Liver (tissue), 9 donors: ENCODE results near the gene SYS1. TPM values are rescaled to one million over a fixed set of nuclear protein-coding genes. Genes with fewer than 3 reads are reported as not detected.

Experiments
- DNase-seq: peaks from one replicate; pipeline ENCODE4 v3.0.0-alpha.2; 2017; ENCODE audit warnings: low spot score
- H3K27ac ChIP-seq, 2 donors: one replicate each; pipeline ENCODE4 v1.7.0; 2013; ENCODE audit warnings: inconsistent platforms in 2 of 2, low read length in 2 of 2, control low read depth in 1 of 2, low read depth in 1 of 2, mild to moderate bottlenecking in 1 of 2
- H3K27me3 ChIP-seq, 4 donors: one replicate each; pipeline versions ENCODE4 v1.6.1 to v1.7.0; 2013; ENCODE audit warnings: low read length in 3 of 4, inconsistent platforms in 1 of 4, mild to moderate bottlenecking in 1 of 4, moderate library complexity in 1 of 4; ENCODE audit not compliant: control insufficient read depth in 4 of 4, insufficient read depth in 4 of 4
- H3K36me3 ChIP-seq, 4 donors: one replicate each; pipeline versions ENCODE4 v1.6.1 to v1.7.0; 2013; ENCODE audit warnings: low read length in 3 of 4, mild to moderate bottlenecking in 3 of 4, low read depth in 1 of 4, moderate library complexity in 1 of 4; ENCODE audit not compliant: control insufficient read depth in 4 of 4, insufficient read depth in 3 of 4
- H3K4me1 ChIP-seq, 4 donors: one replicate each; pipeline versions ENCODE4 v1.6.1 to v1.7.0; 2013; ENCODE audit warnings: low read length in 3 of 4, mild to moderate bottlenecking in 3 of 4, moderate library complexity in 1 of 4; ENCODE audit not compliant: control insufficient read depth in 4 of 4, insufficient read depth in 4 of 4
- H3K4me3 ChIP-seq, 3 donors: one replicate each; pipeline versions ENCODE4 v1.6.1 to v1.7.0; 2013; ENCODE audit warnings: low read length in 3 of 3, control low read depth in 1 of 3, low read depth in 1 of 3, mild to moderate bottlenecking in 1 of 3
- H3K9ac ChIP-seq, 2 donors: one replicate each; pipeline ENCODE4 v1.7.0; 2013; ENCODE audit warnings: low read length in 2 of 2, mild to moderate bottlenecking in 2 of 2, moderate library complexity in 2 of 2, control low read depth in 1 of 2, low read depth in 1 of 2
- H3K9me3 ChIP-seq, 4 donors: one replicate each; pipeline versions ENCODE4 v1.6.1 to v1.7.0; 2013; ENCODE audit warnings: low read length in 3 of 4; ENCODE audit not compliant: control insufficient read depth in 4 of 4
- ATF3 ChIP-seq: IDR thresholded peaks from 2 replicates; pipeline ENCODE4 v1.6.1; 2016; ENCODE audit warnings: antibody characterized with exemption
- CTCF ChIP-seq: fragments of 150-350 bp; IDR thresholded peaks from 2 replicates; pipeline ENCODE4 v1.5.1; 2017; ENCODE audit warnings: improper control_type of control experiment, low read depth, low read length; ENCODE audit not compliant: missing input control
- EGR1 ChIP-seq, 2 donors: IDR thresholded peaks; 2 replicates each; pipeline ENCODE4 v1.6.1; 2016 to 2018; ENCODE audit warnings: antibody characterized with exemption in 2 of 2, low read depth in 2 of 2
- FOXA1 ChIP-seq: IDR thresholded peaks from 2 replicates; pipeline ENCODE4 v1.6.1; 2016; ENCODE audit warnings: antibody characterized with exemption
- FOXA2 ChIP-seq: IDR thresholded peaks from 2 replicates; pipeline ENCODE4 v1.6.1; 2016; ENCODE audit warnings: antibody characterized with exemption
- GABPA ChIP-seq, 2 donors: IDR thresholded peaks in 1 of 2; conservative IDR thresholded peaks in 1 of 2; 2 replicates each; pipeline ENCODE4 v1.6.1; 2016; ENCODE audit warnings: antibody characterized with exemption in 2 of 2, mild to moderate bottlenecking in 1 of 2, moderate library complexity in 1 of 2
- HNF4A ChIP-seq, 2 donors: conservative IDR thresholded peaks; 2 replicates each; pipeline ENCODE4 v1.6.1; 2016; ENCODE audit warnings: antibody characterized with exemption in 2 of 2, mild to moderate bottlenecking in 2 of 2
- JUND ChIP-seq, 2 donors: IDR thresholded peaks; 2 replicates each; pipeline ENCODE4 v1.6.1; 2016; ENCODE audit warnings: antibody characterized with exemption in 2 of 2
- MAX ChIP-seq: IDR thresholded peaks from 2 replicates; pipeline ENCODE4 v1.6.1; 2016; ENCODE audit warnings: antibody characterized with exemption
- NR2F2 ChIP-seq: IDR thresholded peaks from 2 replicates; pipeline ENCODE4 v1.6.1; 2016; ENCODE audit warnings: antibody characterized with exemption
- RAD21 ChIP-seq, 2 donors: IDR thresholded peaks; 2 replicates each; pipeline ENCODE4 v1.6.1; 2016; ENCODE audit warnings: antibody characterized with exemption in 2 of 2, mild to moderate bottlenecking in 2 of 2
- REST ChIP-seq: IDR thresholded peaks from 2 replicates; pipeline ENCODE4 v1.6.1; 2016; ENCODE audit warnings: antibody characterized with exemption, mild to moderate bottlenecking
- RXRA ChIP-seq, 2 donors: IDR thresholded peaks; 2 replicates each; pipeline ENCODE4 v1.6.1; 2017 to 2018; ENCODE audit warnings: antibody characterized with exemption in 2 of 2, mild to moderate bottlenecking in 1 of 2
- SP1 ChIP-seq: IDR thresholded peaks from 2 replicates; pipeline ENCODE4 v1.6.1; 2018; ENCODE audit warnings: antibody characterized with exemption, mild to moderate bottlenecking
- TAF1 ChIP-seq: conservative IDR thresholded peaks from 2 replicates; pipeline ENCODE4 v1.6.1; 2016; ENCODE audit warnings: antibody characterized with exemption, mild to moderate bottlenecking
- YY1 ChIP-seq: IDR thresholded peaks from 2 replicates; pipeline ENCODE4 v1.6.1; 2016; ENCODE audit warnings: antibody characterized with exemption, mild to moderate bottlenecking
- ZBTB33 ChIP-seq: IDR thresholded peaks from 2 replicates; pipeline ENCODE4 v1.6.1; 2016; ENCODE audit warnings: antibody characterized with exemption
- WGBS: extraction: QIAGEN DNeasy Blood & Tissue Kit; methylation state at CpG from one replicate; pipeline ENCODE4 v1.1.7; 2013; 5-methylcytosine and 5-hydroxymethylcytosine counted together
- polyA plus RNA-seq, 2 donors: library from polyadenylated mRNA; stranded (reverse) in 1 of 2; unstranded in 1 of 2; fragments of 200-250 nt in 1 of 2; fragments of >200 nt in 1 of 2; fragmentation: Nextera tagmentation in 1 of 2; extraction: Ambion mirVana in 1 of 2; gene quantifications; one replicate each; pipeline versions ENCODE4 v1.2.1 to v1.2.3, GENCODE V29; 2013 to 2015
- total RNA-seq, 2 donors: library from RNA; depleted of rRNA; stranded (reverse); fragments of >200 nt; gene quantifications; one replicate each; pipeline ENCODE4 v1.2.3, GENCODE V29; 2014
- donor health status: healthy.
- donor health status: healthy.
- donor health status: healthy.
- donor health status: healthy.
- donor health status: healthy.

Gene SYS1
- total and polyA plus RNA-seq, 4 donors: 15.0 to 37.8 (median 28.1) TPM

- Histone ChIP-seq H3K9ac (no peak overlapping the region), H3K4me1 (peaks cover 5 to 10% (median 8%) of the 10 kb centered on the region in 4 donors), H3K27me3 (no peaks in the 10 kb centered on the region), H3K9me3 (no peaks in the 10 kb centered on the region), H3K36me3 (no peaks in the 10 kb centered on the region), H3K27ac (no peak overlapping the region), H3K4me3 (no peak overlapping the region)
- WGBS: 94% methylated on average over 3 of the region's 3 CpGs
- no peak for TF ChIP-seq REST
- TF ChIP-seq GABPA (IDR thresholded peaks at IDR 0.05 in 1 of 2, conservative IDR thresholded peaks at IDR 0.05 in 1 of 2): no peak
- TF ChIP-seq EGR1 (IDR thresholded peaks at IDR 0.05; ENCODE audit: low read depth in 2 of 2): no peak
- no peak for DNase-seq
Observed at GRCh38 chr20:45352729-45353128, 10.2 kb upstream of the SYS1 start.

GRCh38 chr20:45353746-45354145 is 9.2 kb upstream of the SYS1 start:
- no peak for DNase-seq
- Histone ChIP-seq H3K9me3 (no peaks in the 10 kb centered on the region), H3K4me1 (peaks cover 5 to 20% (median 13%) of the 10 kb centered on the region in 4 donors), H3K9ac (no peak overlapping the region), H3K27me3 (no peaks in the 10 kb centered on the region), H3K36me3 (no peaks in the 10 kb centered on the region), H3K4me3 (no peak overlapping the region), H3K27ac (no peak overlapping the region)
- 97% methylated on average over 1 of the region's 1 CpG for WGBS
- no peak for TF ChIP-seq FOXA2
- TF ChIP-seq HNF4A (conservative IDR thresholded peaks at IDR 0.05): no peak
- TF ChIP-seq YY1: no peak
- TF ChIP-seq ATF3: no peak
- TF ChIP-seq RXRA (IDR thresholded peaks at IDR 0.05): no peak
- TF ChIP-seq REST: no peak
- no peak for TF ChIP-seq MAX
- TF ChIP-seq ZBTB33: no peak
- no peak for TF ChIP-seq RAD21 (IDR thresholded peaks at IDR 0.05)
- no peak for TF ChIP-seq TAF1
- TF ChIP-seq JUND (IDR thresholded peaks at IDR 0.05): no peak
- no peak for TF ChIP-seq CTCF
- no peak for TF ChIP-seq SP1
- TF ChIP-seq FOXA1: no peak
- TF ChIP-seq NR2F2: no peak
- TF ChIP-seq EGR1 (IDR thresholded peaks at IDR 0.05; ENCODE audit: low read depth in 2 of 2): no peak
- no peak for TF ChIP-seq GABPA (IDR thresholded peaks at IDR 0.05 in 1 of 2, conservative IDR thresholded peaks at IDR 0.05 in 1 of 2)
